ENCODE data around the gene ARFIP1. TPM values are rescaled to one million over a fixed set of nuclear protein-coding genes. Genes with fewer than 3 reads are reported as not detected.

ARFIP1 gene
- total RNA-seq, 3 donors from 2014 or later (not counting 1 experiment from before 2014, with no cell fraction given), result 13.7 to 20.6 (median 14.6) TPM

- H3K4me1 Mint-ChIP-seq, result no peaks in the 10 kb centered on the region
- intact Hi-C loops (cut with micrococcal nuclease), result no loop called here
Observed at GRCh38 chr4:152877868-152878267, 98.1 kb downstream of the ARFIP1 start.

GRCh38 chr4:152880263-152880662 is 100.5 kb downstream of the ARFIP1 start:
- H3K4me3 Mint-ChIP-seq, result no peak overlapping the region
- no peak for DNase-seq
- Histone ChIP-seq H3K4me3 (ENCODE audit: low read length) (no peak overlapping the region), H3K27ac (ENCODE audit: low read length) (no peak overlapping the region), H3K27me3 (ENCODE audit: control insufficient read depth, insufficient read depth, low read length) (no peaks in the 10 kb centered on the region), H3K4me1 (ENCODE audit: control insufficient read depth, insufficient read depth, low read length) (no peaks in the 10 kb centered on the region), H3K36me3 (ENCODE audit: control insufficient read depth, insufficient read depth, low read length) (peaks cover 8% of the 10 kb centered on the region), H3K9me3 (ENCODE audit: control insufficient read depth, insufficient read depth, low read length) (peaks cover 6% of the 10 kb centered on the region)
- no peaks in the 10 kb centered on the region for H3K4me1 Mint-ChIP-seq
- H3K27ac Mint-ChIP-seq, result no peak overlapping the region
- peaks cover 10% of the 10 kb centered on the region for H3K36me3 Mint-ChIP-seq
- intact Hi-C loops (cut with micrococcal nuclease), result no loop called here
- WGBS (ENCODE audit: insufficient coverage), result no CpG with 5 or more reads among the region's 2 CpGs
- H3K27me3 Mint-ChIP-seq (ENCODE audit: low read depth in 2 of 2), result no peaks in the 10 kb centered on the region
- no peak for TF ChIP-seq CTCF (IDR thresholded peaks at IDR 0.05)
- no peak for ATAC-seq
- no peaks in the 10 kb centered on the region for H3K9me3 Mint-ChIP-seq

More at GRCh38 chr4:152877868-152878267, 98.1 kb downstream of the ARFIP1 start:
- TF ChIP-seq CTCF (IDR thresholded peaks at IDR 0.05), result no peak
- no peak overlapping the region for H3K4me3 ChIP-seq (ENCODE audit: low read length)
- Mint-ChIP-seq H3K4me3 (no peak overlapping the region), H3K36me3 (peaks cover 10% of the 10 kb centered on the region), H3K27me3 (ENCODE audit: low read depth in 2 of 2) (no peaks in the 10 kb centered on the region), H3K27ac (no peak overlapping the region), H3K9me3 (no peaks in the 10 kb centered on the region)
- H3K36me3 ChIP-seq (ENCODE audit: control insufficient read depth, insufficient read depth, low read length), result peaks cover 6% of the 10 kb centered on the region
- ATAC-seq, result no peak
- H3K4me1 ChIP-seq (ENCODE audit: control insufficient read depth, insufficient read depth, low read length), result no peaks in the 10 kb centered on the region
- peaks cover 6% of the 10 kb centered on the region for H3K9me3 ChIP-seq (ENCODE audit: control insufficient read depth, insufficient read depth, low read length)
- no peak overlapping the region for H3K27ac ChIP-seq (ENCODE audit: low read length)
- 97% methylated on average over 1 of the region's 1 CpG for WGBS (ENCODE audit: insufficient coverage)
- DNase-seq, result no peak
- H3K27me3 ChIP-seq (ENCODE audit: control insufficient read depth, insufficient read depth, low read length), result no peaks in the 10 kb centered on the region

- Mint-ChIP-seq H3K27ac (no peak overlapping the region), H3K4me3 (no peak overlapping the region), H3K36me3 (no peaks in the 10 kb centered on the region), H3K9me3 (no peaks in the 10 kb centered on the region), H3K27me3 (ENCODE audit: low read depth in 2 of 2) (no peaks in the 10 kb centered on the region), H3K4me1 (no peaks in the 10 kb centered on the region)
- peaks cover 7% of the 10 kb centered on the region for H3K36me3 ChIP-seq (ENCODE audit: control insufficient read depth, insufficient read depth, low read length)
- H3K4me1 ChIP-seq (ENCODE audit: control insufficient read depth, insufficient read depth, low read length), result no peaks in the 10 kb centered on the region
- no peak overlapping the region for H3K4me3 ChIP-seq (ENCODE audit: low read length)
- no peaks in the 10 kb centered on the region for H3K27me3 ChIP-seq (ENCODE audit: control insufficient read depth, insufficient read depth, low read length)
- peaks cover 2% of the 10 kb centered on the region for H3K9me3 ChIP-seq (ENCODE audit: control insufficient read depth, insufficient read depth, low read length)
- DNase-seq, result no peak
- H3K27ac ChIP-seq (ENCODE audit: low read length), result no peak overlapping the region
- TF ChIP-seq CTCF (IDR thresholded peaks at IDR 0.05), result no peak
- 100% methylated on average over 1 of the region's 1 CpG for WGBS (ENCODE audit: insufficient coverage)
- intact Hi-C loops (cut with micrococcal nuclease), result no loop called here
- no peak for ATAC-seq
Observed at GRCh38 chr4:152881974-152882373, 102.2 kb downstream of the ARFIP1 start.

GRCh38 chr4:152885185-152885584 is 105.4 kb downstream of the ARFIP1 start:
- WGBS (ENCODE audit: insufficient coverage), result 86% methylated on average over 5 of the region's 5 CpGs
- H3K27me3 ChIP-seq (ENCODE audit: control insufficient read depth, insufficient read depth, low read length), result no peaks in the 10 kb centered on the region
- H3K36me3 ChIP-seq (ENCODE audit: control insufficient read depth, insufficient read depth, low read length), result peaks cover 17% of the 10 kb centered on the region
- TF ChIP-seq CTCF (IDR thresholded peaks at IDR 0.05), result no peak
- H3K27ac ChIP-seq (ENCODE audit: low read length), result no peak overlapping the region
- intact Hi-C loops (cut with micrococcal nuclease), result no loop called here
- H3K4me1 ChIP-seq (ENCODE audit: control insufficient read depth, insufficient read depth, low read length), result no peaks in the 10 kb centered on the region
- Mint-ChIP-seq H3K4me1 (no peaks in the 10 kb centered on the region), H3K36me3 (no peaks in the 10 kb centered on the region), H3K27me3 (ENCODE audit: low read depth in 2 of 2) (no peaks in the 10 kb centered on the region), H3K4me3 (no peak overlapping the region), H3K27ac (no peak overlapping the region), H3K9me3 (no peaks in the 10 kb centered on the region)
- no peak for DNase-seq
- H3K4me3 ChIP-seq (ENCODE audit: low read length), result no peak overlapping the region
- no peaks in the 10 kb centered on the region for H3K9me3 ChIP-seq (ENCODE audit: control insufficient read depth, insufficient read depth, low read length)
- ATAC-seq, result no peak

Measured in natural killer cell (primary cell).